ENCODE results near the gene DHX34. TPM values are rescaled to one million over a fixed set of nuclear protein-coding genes. Genes with fewer than 3 reads are reported as not detected.
"Not testable (repeated sequence)": the region's sequence is repeated elsewhere in the genome, so short reads cannot be mapped to it uniquely, and the experiment has no call there.

DHX34 gene
- total and polyA plus RNA-seq, 7 donors = 7.5 to 30.6 (median 10.0) TPM

GRCh38 chr19:47362321-47362720 lies 13.2 kb downstream of the DHX34 start:
- H3K4me3 ChIP-seq = no peak overlapping the region
- H3K27ac ChIP-seq = no peak overlapping the region
- H3K4me1 ChIP-seq = no peaks in the 10 kb centered on the region
- H3K27me3 ChIP-seq (ENCODE audit: insufficient read depth in 3 of 3, low read length in 2 of 3) = no peaks in the 10 kb centered on the region
- H3K9me3 ChIP-seq = no peaks in the 10 kb centered on the region
- ATAC-seq = no peak
- intact Hi-C loops (cut with DNase I) = no loop called here
- no peak for DNase-seq
- TF ChIP-seq, protein P1, sequence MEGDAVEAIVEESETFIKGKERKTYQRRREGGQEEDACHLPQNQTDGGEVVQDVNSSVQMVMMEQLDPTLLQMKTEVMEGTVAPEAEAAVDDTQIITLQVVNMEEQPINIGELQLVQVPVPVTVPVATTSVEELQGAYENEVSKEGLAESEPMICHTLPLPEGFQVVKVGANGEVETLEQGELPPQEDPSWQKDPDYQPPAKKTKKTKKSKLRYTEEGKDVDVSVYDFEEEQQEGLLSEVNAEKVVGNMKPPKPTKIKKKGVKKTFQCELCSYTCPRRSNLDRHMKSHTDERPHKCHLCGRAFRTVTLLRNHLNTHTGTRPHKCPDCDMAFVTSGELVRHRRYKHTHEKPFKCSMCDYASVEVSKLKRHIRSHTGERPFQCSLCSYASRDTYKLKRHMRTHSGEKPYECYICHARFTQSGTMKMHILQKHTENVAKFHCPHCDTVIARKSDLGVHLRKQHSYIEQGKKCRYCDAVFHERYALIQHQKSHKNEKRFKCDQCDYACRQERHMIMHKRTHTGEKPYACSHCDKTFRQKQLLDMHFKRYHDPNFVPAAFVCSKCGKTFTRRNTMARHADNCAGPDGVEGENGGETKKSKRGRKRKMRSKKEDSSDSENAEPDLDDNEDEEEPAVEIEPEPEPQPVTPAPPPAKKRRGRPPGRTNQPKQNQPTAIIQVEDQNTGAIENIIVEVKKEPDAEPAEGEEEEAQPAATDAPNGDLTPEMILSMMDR (IDR thresholded peaks at IDR 0.05) = no peak
- WGBS, 3 donors = 92 to 95% (median 93%) methylated on average over 21 of the region's 21 CpGs
- peaks cover 7 to 98% of the 10 kb centered on the region in 2 donors for H3K36me3 ChIP-seq (ENCODE audit: insufficient read depth in 1 of 2, low read depth in 1 of 2)

DNA sequence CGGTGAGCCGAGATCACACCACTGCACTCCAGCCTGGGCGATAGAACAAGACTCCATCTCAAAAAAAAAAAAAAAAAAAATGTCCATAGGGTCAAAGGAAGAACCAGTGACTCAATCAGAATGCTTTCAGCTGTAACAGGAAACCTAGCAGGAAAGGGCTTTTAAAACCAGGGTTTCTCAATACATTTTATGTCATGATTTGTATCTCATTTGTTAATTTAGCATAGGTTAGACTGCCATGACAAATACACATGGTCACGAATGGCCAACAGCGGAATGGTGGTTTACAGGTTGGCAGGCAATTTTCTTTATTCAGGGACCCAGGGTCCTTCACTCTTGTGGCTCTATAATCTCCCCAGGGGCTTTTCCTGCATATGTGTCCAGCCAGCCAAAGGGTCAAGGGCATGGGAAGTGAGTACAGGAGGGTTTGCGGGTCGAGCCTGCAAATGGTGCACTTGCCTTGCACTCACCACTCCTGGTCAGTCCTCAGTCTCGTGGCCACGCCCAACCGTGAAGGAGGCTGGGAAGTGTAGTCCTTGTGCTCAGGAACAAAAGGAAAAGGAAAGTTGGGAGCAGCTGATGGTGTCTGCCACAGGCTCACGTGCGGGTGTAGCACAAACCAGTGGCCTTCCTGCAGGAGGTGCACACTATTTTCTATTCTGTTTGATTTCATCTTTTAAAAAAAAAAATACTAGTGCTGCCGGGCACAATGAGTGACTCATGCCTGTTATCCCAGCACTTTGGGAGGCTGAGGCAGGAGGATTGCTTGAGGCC lies 14.8 kb downstream of the DHX34 start:
- Histone ChIP-seq H3K36me3 (ENCODE audit: insufficient read depth in 1 of 2, low read depth in 1 of 2) (peaks cover 4 to 95% of the 10 kb centered on the region in 2 donors), H3K27ac (no peak overlapping the region), H3K9me3 (no peaks in the 10 kb centered on the region), H3K4me3 (no peak overlapping the region), H3K27me3 (ENCODE audit: insufficient read depth in 3 of 3, low read length in 2 of 3) (no peaks in the 10 kb centered on the region), H3K4me1 (no peaks in the 10 kb centered on the region)
- TF ChIP-seq, protein P1 (IDR thresholded peaks at IDR 0.05) = no peak
- DNase-seq (no peak), ATAC-seq (no peak)
- intact Hi-C loops (cut with DNase I) = no loop called here
- WGBS, 3 donors = 85 to 90% (median 86%) methylated on average over 13 of the region's 13 CpGs

- H3K9me3 ChIP-seq; intact Hi-C loops (cut with DNase I); DNase-seq; H3K4me3 ChIP-seq; H3K27me3 ChIP-seq (ENCODE audit: insufficient read depth in 3 of 3, low read length in 2 of 3); H3K4me1 ChIP-seq: not testable (repeated sequence)
- Histone ChIP-seq H3K27ac (peak overlapping the region; percentile 23), H3K36me3 (ENCODE audit: insufficient read depth in 1 of 2, low read depth in 1 of 2) (peaks cover 0 to 95% of the 10 kb centered on the region in 2 donors)
- peak in 3 of 4 donors; percentile 35 to 65 (median 52) for ATAC-seq
- WGBS, 3 donors = 61 to 79% (median 72%) methylated on average over 9 to 10 of the region's 10 CpGs
Measured at GRCh38 chr19:47365455-47365854, 16.3 kb downstream of the DHX34 start.

DNA sequence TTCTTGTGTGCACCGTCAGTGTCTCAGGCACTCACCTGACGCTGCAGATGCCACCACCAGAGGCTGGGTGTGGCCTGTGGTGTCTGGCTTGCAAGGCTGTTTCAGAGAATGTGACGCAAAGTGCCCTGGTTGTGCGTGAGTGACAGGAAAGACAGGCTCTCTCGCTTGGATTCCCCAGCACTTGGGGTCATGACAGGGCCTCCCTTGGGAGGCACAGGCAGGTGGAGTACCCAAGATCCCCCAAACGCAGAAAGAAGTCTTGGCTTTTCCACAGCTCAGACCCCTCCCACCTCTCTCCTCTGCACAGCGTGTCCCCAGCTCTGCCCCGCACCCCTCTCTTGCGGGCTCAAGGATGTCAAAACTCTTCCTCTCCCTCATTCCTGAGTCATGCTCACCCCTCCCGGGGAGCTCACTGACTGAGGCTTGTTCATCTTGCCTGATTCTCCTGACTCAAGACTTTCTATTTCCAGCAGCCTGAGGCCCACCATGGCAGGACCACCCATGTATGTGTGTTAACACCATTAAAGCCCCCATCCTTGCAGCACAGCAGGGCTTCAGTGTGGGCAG lies 21.0 kb downstream of the DHX34 start:
- H3K9me3 ChIP-seq = no peaks in the 10 kb centered on the region
- peaks cover 12 to 92% of the 10 kb centered on the region in 2 donors for H3K36me3 ChIP-seq (ENCODE audit: insufficient read depth in 1 of 2, low read depth in 1 of 2)
- no peaks in the 10 kb centered on the region for H3K4me1 ChIP-seq
- H3K27ac ChIP-seq = no peak overlapping the region
- 84 to 88% (median 87%) methylated on average over 10 of the region's 10 CpGs for WGBS, 3 donors
- ATAC-seq (peak in 2 of 4 donors; percentile 37 to 44), DNase-seq (peak in 1 of 2 donors; percentile 42)
- intact Hi-C loops (cut with DNase I) = no loop called here
- no peaks in the 10 kb centered on the region for H3K27me3 ChIP-seq (ENCODE audit: insufficient read depth in 3 of 3, low read length in 2 of 3)
- no peak overlapping the region for H3K4me3 ChIP-seq
- TF ChIP-seq, protein P1 (IDR thresholded peaks at IDR 0.05) = no peak

DNA sequence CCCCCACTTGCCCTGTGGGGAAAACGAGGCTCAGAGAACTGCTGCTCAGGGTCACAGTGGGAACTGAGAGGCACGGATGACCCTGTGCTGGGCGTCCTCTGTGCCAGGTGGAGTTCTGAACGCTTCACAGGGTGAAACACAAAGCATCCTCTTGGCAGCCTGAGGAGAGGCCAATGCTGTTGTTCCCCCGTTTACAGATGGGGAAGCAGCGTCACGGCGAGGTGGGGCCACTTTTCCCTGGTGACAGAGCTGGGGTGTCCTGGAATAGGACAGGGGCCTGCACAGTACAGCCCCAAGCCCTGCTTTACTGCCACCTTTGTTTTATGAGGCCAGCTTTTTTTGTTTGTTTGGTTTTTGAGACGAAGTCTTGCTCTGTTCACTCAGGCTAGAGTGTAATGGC lies 22.1 kb downstream of the DHX34 start:
- no peak for DNase-seq
- 93 to 98% (median 95%) methylated on average over 9 of the region's 9 CpGs for WGBS, 3 donors

More for the DNA sequence above, 22.1 kb downstream of the DHX34 start:
- H3K27ac ChIP-seq = no peak overlapping the region
- intact Hi-C loops (cut with DNase I) = no loop called here
- TF ChIP-seq, protein P1 (IDR thresholded peaks at IDR 0.05) = no peak
- no peak overlapping the region for H3K4me3 ChIP-seq
- no peak for ATAC-seq
- no peaks in the 10 kb centered on the region for H3K4me1 ChIP-seq
- no peaks in the 10 kb centered on the region for H3K27me3 ChIP-seq (ENCODE audit: insufficient read depth in 3 of 3, low read length in 2 of 3)
- H3K36me3 ChIP-seq (ENCODE audit: insufficient read depth in 1 of 2, low read depth in 1 of 2) = peaks cover 14 to 92% of the 10 kb centered on the region in 2 donors
- no peaks in the 10 kb centered on the region for H3K9me3 ChIP-seq
